ENCODE data around the gene PIP5K1C.

Gene PIP5K1C

DNA sequence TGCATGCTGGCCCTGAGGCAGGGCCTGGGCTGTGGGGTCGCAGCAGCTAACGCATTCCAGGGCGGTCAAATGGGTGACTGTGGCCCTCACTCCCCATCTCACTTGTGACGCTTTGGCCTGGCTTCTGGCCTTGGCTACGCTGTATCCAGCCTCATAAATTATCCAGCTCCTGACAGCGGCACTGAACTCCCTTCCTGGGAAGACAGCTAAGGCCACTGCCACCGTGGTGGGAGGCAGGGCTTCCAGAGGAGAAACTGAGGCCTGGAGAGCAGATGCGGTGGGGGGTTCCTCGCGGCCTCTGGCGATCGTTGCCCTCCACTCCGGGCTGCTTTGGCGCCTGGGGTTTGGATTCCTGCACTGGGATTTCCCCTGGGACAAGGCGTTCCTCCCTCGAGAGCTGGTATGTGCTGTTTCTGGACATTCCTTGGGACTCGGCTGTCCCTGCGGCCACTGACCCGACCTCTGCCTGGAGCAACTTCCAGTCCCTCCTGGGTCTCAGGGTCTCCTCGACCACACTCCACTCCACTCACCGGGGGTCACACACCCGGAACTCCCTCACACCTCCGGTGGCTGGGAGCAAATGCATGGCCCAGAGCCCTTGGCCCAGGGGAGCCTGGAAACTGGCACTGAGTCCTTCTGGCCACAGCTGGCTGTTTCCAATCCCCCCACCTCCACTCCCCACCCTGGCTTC, 97.0 kb downstream of the PIP5K1C start:
- Histone ChIP-seq H3K36me3 (ENCODE audit: control insufficient read depth, insufficient read depth, low read length) (no peaks in the 10 kb centered on the region), H3K4me3 (ENCODE audit: low read depth, low read length) (no peak overlapping the region), H3K9me3 (ENCODE audit: control insufficient read depth, insufficient read depth, low read length) (no peaks in the 10 kb centered on the region), H3K27me3 (ENCODE audit: control insufficient read depth, insufficient read depth, low read length) (peaks cover 9% of the 10 kb centered on the region), H3K9ac (ENCODE audit: low read depth, low read length) (no peak overlapping the region), H3K4me1 (ENCODE audit: control insufficient read depth, insufficient read depth, low read length) (peaks cover 3% of the 10 kb centered on the region)

GRCh38 chr19:3601021-3601420, 99.2 kb downstream of the PIP5K1C start:
- Histone ChIP-seq H3K27me3 (ENCODE audit: control insufficient read depth, insufficient read depth, low read length) (peaks cover 9% of the 10 kb centered on the region), H3K9me3 (ENCODE audit: control insufficient read depth, insufficient read depth, low read length) (no peaks in the 10 kb centered on the region), H3K9ac (ENCODE audit: low read depth, low read length) (no peak overlapping the region), H3K4me1 (ENCODE audit: control insufficient read depth, insufficient read depth, low read length) (no peaks in the 10 kb centered on the region), H3K4me3 (ENCODE audit: low read depth, low read length) (no peak overlapping the region), H3K36me3 (ENCODE audit: control insufficient read depth, insufficient read depth, low read length) (no peaks in the 10 kb centered on the region)

DNA sequence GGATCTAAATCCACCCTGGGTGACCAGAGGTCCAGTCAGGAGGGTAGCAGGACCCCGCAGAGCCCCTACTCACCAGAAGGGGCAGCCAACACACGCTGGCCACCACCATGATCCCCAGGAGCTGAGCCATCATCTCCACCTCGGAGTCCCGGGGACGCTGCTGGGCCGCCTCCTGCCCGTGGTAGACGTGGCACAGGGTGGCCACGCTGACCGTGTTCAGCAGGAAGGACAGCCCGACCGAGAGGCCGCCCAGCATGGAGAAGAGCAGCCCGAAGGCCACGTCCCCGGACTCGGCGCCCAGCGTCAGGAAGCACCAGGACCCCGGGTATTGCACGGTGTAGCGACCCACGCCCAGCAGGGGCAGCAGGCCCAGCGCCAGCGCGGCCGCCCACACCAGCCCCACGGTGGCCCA, 100.5 kb downstream of the PIP5K1C start:
- no peak overlapping the region for H3K9ac ChIP-seq (ENCODE audit: low read depth, low read length)
- H3K9me3 ChIP-seq (ENCODE audit: control insufficient read depth, insufficient read depth, low read length), result no peaks in the 10 kb centered on the region
- H3K36me3 ChIP-seq (ENCODE audit: control insufficient read depth, insufficient read depth, low read length), result no peaks in the 10 kb centered on the region
- no peaks in the 10 kb centered on the region for H3K4me1 ChIP-seq (ENCODE audit: control insufficient read depth, insufficient read depth, low read length)
- no peaks in the 10 kb centered on the region for H3K27me3 ChIP-seq (ENCODE audit: control insufficient read depth, insufficient read depth, low read length)
- H3K4me3 ChIP-seq (ENCODE audit: low read depth, low read length), result no peak overlapping the region

GRCh38 chr19:3595521-3596061, 104.7 kb downstream of the PIP5K1C start:
- no peak overlapping the region for H3K9ac ChIP-seq (ENCODE audit: low read depth, low read length)
- no peaks in the 10 kb centered on the region for H3K36me3 ChIP-seq (ENCODE audit: control insufficient read depth, insufficient read depth, low read length)
- peaks cover 2% of the 10 kb centered on the region for H3K27me3 ChIP-seq (ENCODE audit: control insufficient read depth, insufficient read depth, low read length)

GRCh38 chr19:3593156-3593555, 107.1 kb downstream of the PIP5K1C start:
- peaks cover 2% of the 10 kb centered on the region for H3K27me3 ChIP-seq (ENCODE audit: control insufficient read depth, insufficient read depth, low read length)
- no peak overlapping the region for H3K9ac ChIP-seq (ENCODE audit: low read depth, low read length)
- no peaks in the 10 kb centered on the region for H3K36me3 ChIP-seq (ENCODE audit: control insufficient read depth, insufficient read depth, low read length)
- peaks cover 3% of the 10 kb centered on the region for H3K9me3 ChIP-seq (ENCODE audit: control insufficient read depth, insufficient read depth, low read length)
- no peak overlapping the region for H3K4me3 ChIP-seq (ENCODE audit: low read depth, low read length)
- H3K4me1 ChIP-seq (ENCODE audit: control insufficient read depth, insufficient read depth, low read length), result no peaks in the 10 kb centered on the region

More at GRCh38 chr19:3595521-3596061, 104.7 kb downstream of the PIP5K1C start:
- Histone ChIP-seq H3K9me3 (ENCODE audit: control insufficient read depth, insufficient read depth, low read length) (peaks cover 3% of the 10 kb centered on the region), H3K4me3 (ENCODE audit: low read depth, low read length) (no peak overlapping the region), H3K4me1 (ENCODE audit: control insufficient read depth, insufficient read depth, low read length) (no peaks in the 10 kb centered on the region)

- H3K36me3 ChIP-seq (ENCODE audit: control insufficient read depth, insufficient read depth, low read length), result no peaks in the 10 kb centered on the region
- H3K4me1 ChIP-seq (ENCODE audit: control insufficient read depth, insufficient read depth, low read length), result no peaks in the 10 kb centered on the region
- H3K9ac ChIP-seq (ENCODE audit: low read depth, low read length), result no peak overlapping the region
- peaks cover 3% of the 10 kb centered on the region for H3K9me3 ChIP-seq (ENCODE audit: control insufficient read depth, insufficient read depth, low read length)
- no peak overlapping the region for H3K4me3 ChIP-seq (ENCODE audit: low read depth, low read length)
- H3K27me3 ChIP-seq (ENCODE audit: control insufficient read depth, insufficient read depth, low read length), result peaks cover 2% of the 10 kb centered on the region
These were observed 108.2 kb downstream of the PIP5K1C start for GRCh38 chr19:3591876-3592613.

GRCh38 chr19:3590991-3591659, 109.1 kb downstream of the PIP5K1C start:
- Histone ChIP-seq H3K9me3 (ENCODE audit: control insufficient read depth, insufficient read depth, low read length) (peaks cover 3% of the 10 kb centered on the region), H3K36me3 (ENCODE audit: control insufficient read depth, insufficient read depth, low read length) (no peaks in the 10 kb centered on the region)

GRCh38 chr19:3589949-3590348, 110.3 kb downstream of the PIP5K1C start:
- peaks cover 12% of the 10 kb centered on the region for H3K27me3 ChIP-seq (ENCODE audit: control insufficient read depth, insufficient read depth, low read length)
- no peaks in the 10 kb centered on the region for H3K4me1 ChIP-seq (ENCODE audit: control insufficient read depth, insufficient read depth, low read length)
- H3K9ac ChIP-seq (ENCODE audit: low read depth, low read length), result no peak overlapping the region
- H3K36me3 ChIP-seq (ENCODE audit: control insufficient read depth, insufficient read depth, low read length), result no peaks in the 10 kb centered on the region
- peaks cover 3% of the 10 kb centered on the region for H3K9me3 ChIP-seq (ENCODE audit: control insufficient read depth, insufficient read depth, low read length)
- H3K4me3 ChIP-seq (ENCODE audit: low read depth, low read length), result no peak overlapping the region

More at GRCh38 chr19:3590991-3591659, 109.1 kb downstream of the PIP5K1C start:
- H3K27me3 ChIP-seq (ENCODE audit: control insufficient read depth, insufficient read depth, low read length), result peaks cover 5% of the 10 kb centered on the region
- no peaks in the 10 kb centered on the region for H3K4me1 ChIP-seq (ENCODE audit: control insufficient read depth, insufficient read depth, low read length)
- no peak overlapping the region for H3K4me3 ChIP-seq (ENCODE audit: low read depth, low read length)
- no peak overlapping the region for H3K9ac ChIP-seq (ENCODE audit: low read depth, low read length)

GRCh38 chr19:3589439-3589838, 110.8 kb downstream of the PIP5K1C start:
- Histone ChIP-seq H3K4me1 (ENCODE audit: control insufficient read depth, insufficient read depth, low read length) (no peaks in the 10 kb centered on the region), H3K4me3 (ENCODE audit: low read depth, low read length) (no peak overlapping the region), H3K9ac (ENCODE audit: low read depth, low read length) (no peak overlapping the region), H3K36me3 (ENCODE audit: control insufficient read depth, insufficient read depth, low read length) (no peaks in the 10 kb centered on the region), H3K27me3 (ENCODE audit: control insufficient read depth, insufficient read depth, low read length) (peaks cover 15% of the 10 kb centered on the region), H3K9me3 (ENCODE audit: control insufficient read depth, insufficient read depth, low read length) (peaks cover 3% of the 10 kb centered on the region)

DNA sequence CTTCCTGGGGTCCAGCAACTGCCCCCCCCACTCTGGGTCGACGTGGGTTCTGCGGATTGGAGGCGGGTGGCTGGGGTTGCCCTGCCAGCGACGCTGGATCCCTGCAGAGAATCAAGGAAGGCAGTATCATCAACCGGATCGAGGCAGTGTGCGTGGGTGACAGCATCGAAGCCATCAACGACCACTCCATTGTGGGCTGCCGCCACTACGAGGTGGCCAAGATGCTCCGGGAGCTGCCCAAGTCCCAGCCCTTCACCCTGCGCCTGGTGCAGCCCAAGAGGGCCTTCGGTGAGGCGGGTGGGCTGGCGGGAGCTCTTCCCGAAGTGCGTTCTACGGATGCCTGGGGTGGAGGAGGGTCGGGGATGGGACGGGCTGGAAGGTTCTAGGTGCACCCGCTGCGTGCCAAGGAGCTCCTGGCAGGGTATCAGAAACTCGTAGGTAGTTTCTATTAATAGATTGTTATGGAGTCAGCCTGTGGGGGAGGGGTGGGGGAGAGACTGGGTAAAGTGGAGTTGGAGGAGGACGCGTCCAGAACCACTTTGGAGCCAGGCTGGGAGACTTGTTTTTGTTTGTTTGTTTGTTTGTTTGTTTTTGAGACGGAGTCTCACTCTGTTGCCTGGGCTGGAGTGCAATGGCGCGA, 113.4 kb downstream of the PIP5K1C start:
- Histone ChIP-seq H3K36me3 (ENCODE audit: control insufficient read depth, insufficient read depth, low read length) (no peaks in the 10 kb centered on the region), H3K4me3 (ENCODE audit: low read depth, low read length) (no peak overlapping the region), H3K4me1 (ENCODE audit: control insufficient read depth, insufficient read depth, low read length) (no peaks in the 10 kb centered on the region), H3K27me3 (ENCODE audit: control insufficient read depth, insufficient read depth, low read length) (peaks cover 17% of the 10 kb centered on the region), H3K9me3 (ENCODE audit: control insufficient read depth, insufficient read depth, low read length) (peaks cover 3% of the 10 kb centered on the region), H3K9ac (ENCODE audit: low read depth, low read length) (no peak overlapping the region)

GRCh38 chr19:3586127-3586626, 114.1 kb downstream of the PIP5K1C start:
- Histone ChIP-seq H3K9ac (ENCODE audit: low read depth, low read length) (peak overlapping the region; percentile 24), H3K27me3 (ENCODE audit: control insufficient read depth, insufficient read depth, low read length) (peaks cover 17% of the 10 kb centered on the region), H3K4me3 (ENCODE audit: low read depth, low read length) (peak overlapping the region; percentile 55), H3K4me1 (ENCODE audit: control insufficient read depth, insufficient read depth, low read length) (no peaks in the 10 kb centered on the region), H3K9me3 (ENCODE audit: control insufficient read depth, insufficient read depth, low read length) (peaks cover 2% of the 10 kb centered on the region), H3K36me3 (ENCODE audit: control insufficient read depth, insufficient read depth, low read length) (no peaks in the 10 kb centered on the region)
